Measurements from ENCODE around the gene OSM.

DNA sequence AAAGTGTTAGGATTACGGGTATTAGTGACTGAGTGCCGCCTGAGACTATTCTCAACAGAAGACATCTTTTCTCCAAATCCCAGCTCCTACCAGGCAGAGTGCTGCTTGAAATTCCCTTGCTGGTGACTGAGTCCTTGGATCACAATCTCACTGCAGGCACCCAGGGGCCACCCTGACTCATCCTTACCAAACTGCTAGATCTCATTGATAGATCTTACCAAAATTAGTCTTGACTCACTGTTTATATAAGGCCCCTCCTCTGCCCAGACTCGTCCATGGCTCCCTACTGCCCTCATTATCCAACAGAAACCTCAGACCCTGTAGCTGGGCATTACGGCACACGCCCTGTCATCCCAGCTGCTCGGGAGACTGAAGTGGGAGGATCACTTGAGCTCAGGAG lies 45.4 kb upstream of the OSM start:
- TF ChIP-seq, protein P1, sequence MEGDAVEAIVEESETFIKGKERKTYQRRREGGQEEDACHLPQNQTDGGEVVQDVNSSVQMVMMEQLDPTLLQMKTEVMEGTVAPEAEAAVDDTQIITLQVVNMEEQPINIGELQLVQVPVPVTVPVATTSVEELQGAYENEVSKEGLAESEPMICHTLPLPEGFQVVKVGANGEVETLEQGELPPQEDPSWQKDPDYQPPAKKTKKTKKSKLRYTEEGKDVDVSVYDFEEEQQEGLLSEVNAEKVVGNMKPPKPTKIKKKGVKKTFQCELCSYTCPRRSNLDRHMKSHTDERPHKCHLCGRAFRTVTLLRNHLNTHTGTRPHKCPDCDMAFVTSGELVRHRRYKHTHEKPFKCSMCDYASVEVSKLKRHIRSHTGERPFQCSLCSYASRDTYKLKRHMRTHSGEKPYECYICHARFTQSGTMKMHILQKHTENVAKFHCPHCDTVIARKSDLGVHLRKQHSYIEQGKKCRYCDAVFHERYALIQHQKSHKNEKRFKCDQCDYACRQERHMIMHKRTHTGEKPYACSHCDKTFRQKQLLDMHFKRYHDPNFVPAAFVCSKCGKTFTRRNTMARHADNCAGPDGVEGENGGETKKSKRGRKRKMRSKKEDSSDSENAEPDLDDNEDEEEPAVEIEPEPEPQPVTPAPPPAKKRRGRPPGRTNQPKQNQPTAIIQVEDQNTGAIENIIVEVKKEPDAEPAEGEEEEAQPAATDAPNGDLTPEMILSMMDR (IDR thresholded peaks at IDR 0.05) = no peak
- no peak for TF ChIP-seq POLR2A (IDR thresholded peaks at IDR 0.05)
